ENCODE data around the gene FBXO42. TPM values are rescaled to one million over a fixed set of nuclear protein-coding genes. Genes with fewer than 3 reads are reported as not detected.

The FBXO42 gene
- total and polyA plus RNA-seq, 9 of the 15 experiments (the other 6 are each of a cell fraction or from before 2014, with no cell fraction given) = 7.2 to 24.8 (median 17.4) TPM

DNA sequence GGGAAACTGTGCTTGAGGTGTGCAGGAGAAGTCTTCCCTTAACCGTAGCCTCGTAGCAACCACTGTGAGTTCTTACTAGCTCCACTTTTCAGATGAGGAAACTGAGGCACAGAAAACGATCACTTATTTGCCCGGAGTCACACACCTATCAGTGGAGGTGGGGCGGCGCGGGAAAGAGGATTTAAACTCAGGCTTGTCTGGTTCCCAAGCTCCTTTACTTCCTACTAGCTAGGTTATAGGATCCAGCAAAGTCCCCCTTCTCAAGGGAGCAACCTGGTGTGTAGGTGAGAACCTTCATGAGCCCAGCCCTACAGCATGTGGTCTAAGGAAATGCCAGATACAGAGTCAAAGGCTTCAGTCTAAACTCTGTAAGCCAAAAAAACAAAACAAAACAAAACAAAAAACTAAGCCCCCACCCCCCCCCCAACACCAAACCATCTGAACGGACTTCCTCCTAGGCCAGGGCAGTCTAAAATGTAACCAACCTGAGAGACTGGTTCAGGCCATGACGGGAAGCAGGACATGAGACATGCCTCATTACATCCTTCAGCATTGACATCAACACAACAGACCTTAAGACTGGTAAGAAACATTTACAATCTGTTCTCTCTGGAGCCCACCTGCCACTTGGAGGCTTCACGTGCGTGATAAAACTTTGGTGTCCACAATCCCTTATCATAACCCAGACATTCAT is 709 bp upstream of the FBXO42 start (continued):
- TF ChIP-seq VEZF1 (CRISPR knock-in tag; IDR thresholded peaks at IDR 0.05) (no peak), ZNF175 (CRISPR knock-in tag; IDR thresholded peaks at IDR 0.05; ENCODE audit: low read depth) (0 out of 2 replicates have a peak, but pooled peaks have one; percentile 56), MYC (IDR thresholded peaks at IDR 0.05; ENCODE audit: low read depth, low read length) (no peak), MYC (CRISPR knock-in tag; IDR thresholded peaks at IDR 0.05; ENCODE audit: borderline replicate concordance, low read depth) (peak; percentile 70; the same call in 1 of the 2 replicates), RNF2 (IDR thresholded peaks at IDR 0.05) (0 out of 2 replicates have a peak, but pooled peaks have one; percentile 10), TAF1 (IDR thresholded peaks at IDR 0.05; ENCODE audit: control insufficient read depth, extremely low read depth, insufficient read depth, low read length, severe bottlenecking) (no peak), SMARCA5 (IDR thresholded peaks at IDR 0.05) (0 out of 2 replicates have a peak, but pooled peaks have one; percentile 12), HOXB6 (CRISPR knock-in tag; IDR thresholded peaks at IDR 0.05; ENCODE audit: borderline replicate concordance) (no peak), RB1 (IDR thresholded peaks at IDR 0.05; ENCODE audit: low read depth) (0 out of 2 replicates have a peak, but pooled peaks have one; percentile 7), THAP12 (CRISPR knock-in tag; IDR thresholded peaks at IDR 0.05) (no peak)
- TF ChIP-seq, protein P1, sequence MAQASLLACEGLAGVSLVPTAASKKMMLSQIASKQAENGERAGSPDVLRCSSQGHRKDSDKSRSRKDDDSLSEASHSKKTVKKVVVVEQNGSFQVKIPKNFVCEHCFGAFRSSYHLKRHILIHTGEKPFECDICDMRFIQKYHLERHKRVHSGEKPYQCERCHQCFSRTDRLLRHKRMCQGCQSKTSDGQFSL (CRISPR knock-in tag; IDR thresholded peaks at IDR 0.05) = peak; percentile 77
- TF ChIP-seq, protein P1 (tag; IDR thresholded peaks at IDR 0.05) = no peak; a peak in 1 of 4 replicates

All from K562 (cell line).